ENCODE results near the gene CA11. TPM values are rescaled to one million over a fixed set of nuclear protein-coding genes. Genes with fewer than 3 reads are reported as not detected.

CA11 gene
- total RNA-seq, 1 donor from 2014 or later: 9.5 TPM

DNA sequence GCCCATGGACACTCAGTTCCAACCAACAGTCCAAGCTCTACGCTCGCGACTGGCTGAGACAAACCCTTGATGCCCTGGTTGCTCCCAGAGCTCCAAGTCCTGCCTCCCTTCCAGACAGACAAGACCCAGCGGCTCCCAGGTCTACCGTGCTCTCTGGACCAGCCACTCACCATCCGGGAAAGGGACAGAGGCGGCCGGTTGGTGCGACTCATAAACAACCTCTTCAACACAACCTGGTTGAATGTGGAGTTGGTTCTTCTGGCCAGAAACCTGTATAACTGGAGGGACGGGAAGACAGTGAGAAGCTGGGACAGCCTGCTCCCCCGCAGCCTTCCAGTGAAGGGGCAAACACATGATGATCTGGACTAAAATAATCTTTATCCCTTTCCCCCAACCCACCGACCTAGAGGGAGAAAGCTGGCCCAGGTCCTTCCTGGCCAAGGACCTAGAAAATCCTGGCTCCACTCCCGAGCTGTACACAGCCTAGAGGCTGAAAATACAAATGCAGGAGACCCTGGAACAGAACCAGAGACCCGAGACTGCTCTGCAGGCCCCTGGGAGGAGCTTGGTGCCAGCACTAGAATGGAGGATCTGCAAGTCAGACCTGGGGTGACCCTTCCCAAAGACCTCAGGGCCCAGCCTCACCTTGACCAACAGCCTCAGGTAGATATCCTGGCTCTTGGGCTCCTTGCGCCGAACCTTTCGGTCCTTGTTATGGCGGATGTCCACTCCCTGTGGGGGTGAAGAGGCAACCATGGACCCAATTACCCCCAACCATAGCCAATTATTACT, 28.6 kb downstream of the CA11 start:
- Histone ChIP-seq H2AFZ (ENCODE audit: low read depth, low read length) (no peak overlapping the region), H3K4me1 (ENCODE audit: insufficient read depth, low read length) (peaks cover 38% of the 10 kb centered on the region), H4K20me1 (ENCODE audit: insufficient read depth, low read length) (peaks cover 52% of the 10 kb centered on the region), H3K4me2 (ENCODE audit: low read length) (peak overlapping the region; percentile 93), H3K9ac (ENCODE audit: low read length) (peak overlapping the region; percentile 99), H3K36me3 (ENCODE audit: insufficient read depth, low read length) (peaks cover 21% of the 10 kb centered on the region), H3K79me2 (ENCODE audit: insufficient read depth, low read length) (peaks cover 48% of the 10 kb centered on the region), H3K4me3 (ENCODE audit: insufficient read depth, low read depth, low read length) (peak overlapping the region; percentile 99), H3K27me3 (ENCODE audit: insufficient read depth, low read length) (no peaks in the 10 kb centered on the region), H3K27ac (ENCODE audit: low read depth, low read length) (peak overlapping the region; percentile 89), H3K9me3 (ENCODE audit: insufficient read depth, low read depth, low read length) (no peaks in the 10 kb centered on the region)
- no peak for FAIRE-seq
- peak overlapping the region; percentile 99 for H3K27ac Mint-ChIP-seq (ENCODE audit: unreplicated experiment)
- peaks cover 16% of the 10 kb centered on the region for H3K36me3 Mint-ChIP-seq (ENCODE audit: low read depth, unreplicated experiment)
- H3K4me1 Mint-ChIP-seq (ENCODE audit: low read depth, unreplicated experiment): peaks cover 32% of the 10 kb centered on the region
- no peaks in the 10 kb centered on the region for H3K27me3 Mint-ChIP-seq (ENCODE audit: low read depth, unreplicated experiment)
- peak overlapping the region; percentile 99 for H3K4me3 Mint-ChIP-seq (ENCODE audit: unreplicated experiment)
- DNase-seq (ENCODE audit: low read depth): no peak
- TF ChIP-seq, protein P1, sequence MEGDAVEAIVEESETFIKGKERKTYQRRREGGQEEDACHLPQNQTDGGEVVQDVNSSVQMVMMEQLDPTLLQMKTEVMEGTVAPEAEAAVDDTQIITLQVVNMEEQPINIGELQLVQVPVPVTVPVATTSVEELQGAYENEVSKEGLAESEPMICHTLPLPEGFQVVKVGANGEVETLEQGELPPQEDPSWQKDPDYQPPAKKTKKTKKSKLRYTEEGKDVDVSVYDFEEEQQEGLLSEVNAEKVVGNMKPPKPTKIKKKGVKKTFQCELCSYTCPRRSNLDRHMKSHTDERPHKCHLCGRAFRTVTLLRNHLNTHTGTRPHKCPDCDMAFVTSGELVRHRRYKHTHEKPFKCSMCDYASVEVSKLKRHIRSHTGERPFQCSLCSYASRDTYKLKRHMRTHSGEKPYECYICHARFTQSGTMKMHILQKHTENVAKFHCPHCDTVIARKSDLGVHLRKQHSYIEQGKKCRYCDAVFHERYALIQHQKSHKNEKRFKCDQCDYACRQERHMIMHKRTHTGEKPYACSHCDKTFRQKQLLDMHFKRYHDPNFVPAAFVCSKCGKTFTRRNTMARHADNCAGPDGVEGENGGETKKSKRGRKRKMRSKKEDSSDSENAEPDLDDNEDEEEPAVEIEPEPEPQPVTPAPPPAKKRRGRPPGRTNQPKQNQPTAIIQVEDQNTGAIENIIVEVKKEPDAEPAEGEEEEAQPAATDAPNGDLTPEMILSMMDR (IDR thresholded peaks at IDR 0.05; ENCODE audit: insufficient read depth, low read depth, low read length): no peak
- TF ChIP-seq EZH2 (IDR thresholded peaks at IDR 0.05; ENCODE audit: insufficient read depth, low read length): no peak
- no peaks in the 10 kb centered on the region for H3K9me3 Mint-ChIP-seq (ENCODE audit: unreplicated experiment)

DNA sequence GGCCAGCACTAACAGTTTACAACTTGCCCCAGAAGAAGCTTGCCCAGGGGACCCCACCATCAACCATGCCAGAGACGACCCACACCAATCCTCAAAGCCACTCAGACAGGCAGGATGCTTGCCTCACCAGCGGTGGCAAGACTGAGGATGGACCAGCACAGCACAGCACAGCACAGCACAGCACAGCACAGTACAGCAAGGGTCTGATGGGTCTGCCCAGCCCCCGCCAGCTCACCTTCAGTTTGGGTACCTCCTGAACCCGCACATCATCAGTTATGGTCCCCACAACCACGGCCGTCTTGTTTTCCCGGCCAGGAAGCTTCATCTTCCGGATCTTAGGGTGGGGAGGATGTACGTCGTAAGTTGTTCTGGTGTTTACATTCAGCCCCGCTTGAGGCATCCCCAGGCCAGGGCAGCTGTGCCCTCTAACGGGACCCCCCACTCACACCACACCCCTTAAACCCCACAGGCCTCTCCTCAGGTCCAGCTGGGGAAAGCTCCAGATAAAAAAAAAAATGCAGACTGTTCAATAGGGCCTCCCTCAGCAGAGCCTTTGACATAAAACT, 29.4 kb downstream of the CA11 start:
- Mint-ChIP-seq H3K27ac (ENCODE audit: unreplicated experiment) (peak overlapping the region; percentile 99), H3K36me3 (ENCODE audit: low read depth, unreplicated experiment) (peaks cover 16% of the 10 kb centered on the region), H3K27me3 (ENCODE audit: low read depth, unreplicated experiment) (no peaks in the 10 kb centered on the region), H3K9me3 (ENCODE audit: unreplicated experiment) (no peaks in the 10 kb centered on the region), H3K4me3 (ENCODE audit: unreplicated experiment) (peak overlapping the region; percentile 99), H3K4me1 (ENCODE audit: low read depth, unreplicated experiment) (peaks cover 31% of the 10 kb centered on the region)
- Histone ChIP-seq H3K9me3 (ENCODE audit: insufficient read depth, low read depth, low read length) (no peaks in the 10 kb centered on the region), H3K4me1 (ENCODE audit: insufficient read depth, low read length) (peaks cover 38% of the 10 kb centered on the region), H3K27ac (ENCODE audit: low read depth, low read length) (no peak overlapping the region), H3K27me3 (ENCODE audit: insufficient read depth, low read length) (no peaks in the 10 kb centered on the region), H4K20me1 (ENCODE audit: insufficient read depth, low read length) (peaks cover 52% of the 10 kb centered on the region), H3K4me2 (ENCODE audit: low read length) (peak overlapping the region; percentile 93), H3K36me3 (ENCODE audit: insufficient read depth, low read length) (peaks cover 21% of the 10 kb centered on the region), H3K4me3 (ENCODE audit: insufficient read depth, low read depth, low read length) (peak overlapping the region; percentile 99), H2AFZ (ENCODE audit: low read depth, low read length) (no peak overlapping the region), H3K79me2 (ENCODE audit: insufficient read depth, low read length) (peaks cover 48% of the 10 kb centered on the region), H3K9ac (ENCODE audit: low read length) (peak overlapping the region; percentile 99)
- DNase-seq (ENCODE audit: low read depth) (no peak), FAIRE-seq (no peak)
- TF ChIP-seq EZH2 (IDR thresholded peaks at IDR 0.05; ENCODE audit: insufficient read depth, low read length): no peak
- TF ChIP-seq, protein P1 (IDR thresholded peaks at IDR 0.05; ENCODE audit: insufficient read depth, low read depth, low read length): no peak
